Suppressor macrophage (primary cell): ENCODE measurements around the gene MYOZ3.

Experiments used
- DNase-seq, 4 experiments: peaks; one replicate each; pipeline ENCODE4 v3.0.0-alpha.2; 2020 to 2022

The MYOZ3 gene

GRCh38 chr5:150627731-150628545, 33.1 kb upstream of the MYOZ3 start:
- DNase-seq, result peak in 3 of 4 experiments; percentile 31 to 44 (median 41)

GRCh38 chr5:150628936-150629485, 32.0 kb upstream of the MYOZ3 start:
- no peak for DNase-seq

GRCh38 chr5:150630016-150630415, 31.0 kb upstream of the MYOZ3 start:
- DNase-seq, result no peak

GRCh38 chr5:150630461-150631325, 30.4 kb upstream of the MYOZ3 start:
- DNase-seq, result no peak

GRCh38 chr5:150631326-150631701, 29.7 kb upstream of the MYOZ3 start:
- no peak for DNase-seq

GRCh38 chr5:150632305-150633160, 28.5 kb upstream of the MYOZ3 start:
- no peak for DNase-seq

- DNase-seq, result no peak
Measured at GRCh38 chr5:150633429-150633828, 27.6 kb upstream of the MYOZ3 start.

- DNase-seq, result no peak
Measured at GRCh38 chr5:150636391-150637244, 24.4 kb upstream of the MYOZ3 start.

GRCh38 chr5:150637245-150638052, 23.6 kb upstream of the MYOZ3 start:
- no peak for DNase-seq

GRCh38 chr5:150638053-150638444, 23.0 kb upstream of the MYOZ3 start:
- no peak for DNase-seq

- DNase-seq, result peak in 1 of 4 experiments; percentile 20
Measured at GRCh38 chr5:150638488-150639376, 22.3 kb upstream of the MYOZ3 start.

GRCh38 chr5:150639377-150639692, 21.7 kb upstream of the MYOZ3 start:
- no peak for DNase-seq

GRCh38 chr5:150639751-150640150, 21.3 kb upstream of the MYOZ3 start:
- DNase-seq, result no peak

- peak; percentile 49 to 72 (median 62) for DNase-seq
Measured at GRCh38 chr5:150640311-150641005, 20.6 kb upstream of the MYOZ3 start, which contains the start of gene SYNPO. Gene SYNPO, plus strand, starts transcription at chr5:150640660. Its CDS starts 7,616 bp downstream, at chr5:150648276.

- no peak for DNase-seq
Measured at GRCh38 chr5:150641006-150641570, 20.0 kb upstream of the MYOZ3 start.

GRCh38 chr5:150641824-150642566, 19.1 kb upstream of the MYOZ3 start:
- DNase-seq, result no peak

- no peak for DNase-seq
Measured at GRCh38 chr5:150642567-150642927, 18.5 kb upstream of the MYOZ3 start.
